AG10803 (cell line): ENCODE results near the gene BCL11B.

Experiments
- DNase-seq: peaks from one replicate; pipeline ENCODE4 v3.0.0; 2010; ENCODE audit warnings: low read depth
- H3K4me3 ChIP-seq: 2 replicates; pipeline ENCODE4 v1.5.1; 2011; ENCODE audit warnings: mild to moderate bottlenecking, low read length, control low read depth
- TF ChIP-seq, protein P1 (sequence below): conservative IDR thresholded peaks from 2 replicates; pipeline ENCODE4 v1.5.1; 2011; ENCODE audit warnings: mild to moderate bottlenecking, low read length, control low read depth, inconsistent platforms

Gene BCL11B

DNA sequence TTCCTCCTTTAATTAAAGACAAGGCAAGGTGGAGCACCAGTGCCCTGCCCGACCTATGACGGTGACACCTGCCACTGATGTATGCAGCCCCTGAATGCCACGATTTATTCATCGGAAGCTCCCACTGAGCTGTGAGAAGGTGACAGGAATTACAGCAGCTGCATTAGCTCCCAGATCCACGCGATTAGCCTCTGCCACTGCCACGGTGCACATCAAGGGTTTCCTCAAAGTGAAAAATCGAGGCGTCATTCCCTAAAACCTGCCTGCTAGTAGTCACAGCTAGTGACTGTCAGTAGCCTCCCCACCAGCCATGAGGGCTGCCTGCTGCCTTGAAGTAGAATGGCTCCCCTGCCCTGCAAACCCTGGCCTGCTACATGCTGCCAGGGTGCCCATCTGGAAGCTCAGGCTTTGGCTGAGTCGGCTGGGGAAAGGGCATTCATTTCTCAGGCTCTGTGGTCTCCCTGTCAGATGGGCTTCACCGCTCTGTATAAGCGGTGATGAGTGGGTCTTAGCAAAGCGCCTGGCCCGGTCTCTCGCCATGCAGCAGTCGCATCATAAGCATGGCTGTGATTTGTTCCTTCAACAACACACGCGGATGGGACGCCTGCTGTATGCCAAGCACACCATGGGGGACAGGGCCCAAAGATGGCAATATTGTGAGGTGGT is 8.2 kb upstream of the BCL11B start:
- TF ChIP-seq, protein P1, sequence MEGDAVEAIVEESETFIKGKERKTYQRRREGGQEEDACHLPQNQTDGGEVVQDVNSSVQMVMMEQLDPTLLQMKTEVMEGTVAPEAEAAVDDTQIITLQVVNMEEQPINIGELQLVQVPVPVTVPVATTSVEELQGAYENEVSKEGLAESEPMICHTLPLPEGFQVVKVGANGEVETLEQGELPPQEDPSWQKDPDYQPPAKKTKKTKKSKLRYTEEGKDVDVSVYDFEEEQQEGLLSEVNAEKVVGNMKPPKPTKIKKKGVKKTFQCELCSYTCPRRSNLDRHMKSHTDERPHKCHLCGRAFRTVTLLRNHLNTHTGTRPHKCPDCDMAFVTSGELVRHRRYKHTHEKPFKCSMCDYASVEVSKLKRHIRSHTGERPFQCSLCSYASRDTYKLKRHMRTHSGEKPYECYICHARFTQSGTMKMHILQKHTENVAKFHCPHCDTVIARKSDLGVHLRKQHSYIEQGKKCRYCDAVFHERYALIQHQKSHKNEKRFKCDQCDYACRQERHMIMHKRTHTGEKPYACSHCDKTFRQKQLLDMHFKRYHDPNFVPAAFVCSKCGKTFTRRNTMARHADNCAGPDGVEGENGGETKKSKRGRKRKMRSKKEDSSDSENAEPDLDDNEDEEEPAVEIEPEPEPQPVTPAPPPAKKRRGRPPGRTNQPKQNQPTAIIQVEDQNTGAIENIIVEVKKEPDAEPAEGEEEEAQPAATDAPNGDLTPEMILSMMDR = no peak
- no peak for DNase-seq

DNA sequence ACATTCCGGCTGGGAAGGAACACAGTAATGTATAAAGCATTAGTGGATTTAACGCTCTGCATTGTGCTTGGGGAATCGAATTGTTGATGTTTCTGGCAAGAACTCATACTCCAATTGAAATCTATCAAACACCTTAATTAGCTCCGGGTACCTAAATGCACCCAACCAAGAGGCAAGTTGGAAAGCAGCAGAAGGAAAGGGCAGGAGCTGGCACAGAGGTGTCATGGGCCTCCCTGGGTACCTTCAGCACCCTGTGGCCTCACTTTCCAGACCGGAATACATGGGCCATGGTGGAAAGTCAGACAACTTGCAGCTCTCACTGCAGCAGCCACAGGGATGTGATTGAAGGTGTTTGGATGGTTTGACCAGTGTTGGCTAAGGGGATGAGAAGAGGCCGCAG is 6.8 kb upstream of the BCL11B start:
- no peak for DNase-seq
- H3K4me3 ChIP-seq = no peak overlapping the region
- TF ChIP-seq, protein P1 = no peak

More for the DNA sequence above, 8.2 kb upstream of the BCL11B start:
- H3K4me3 ChIP-seq = no peak overlapping the region

DNA sequence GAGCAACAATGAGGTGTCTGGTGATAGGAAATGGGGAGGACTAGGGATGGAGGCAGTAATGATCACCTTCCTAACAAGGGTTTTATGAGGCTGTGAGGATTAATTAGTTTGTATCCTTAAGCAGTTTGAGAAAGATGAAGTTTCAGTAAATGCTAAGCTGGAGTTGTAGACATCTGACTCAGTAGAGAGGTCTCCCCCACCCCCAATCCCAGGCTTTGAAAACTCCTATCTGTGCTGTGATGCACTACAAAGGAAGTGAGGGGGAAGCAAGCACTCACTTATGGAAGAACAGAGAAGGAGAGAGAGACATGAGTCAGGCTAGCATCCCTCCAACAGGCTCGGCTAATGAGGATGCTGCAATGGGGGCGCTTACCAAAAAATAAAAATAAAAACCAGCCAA is 5.5 kb upstream of the BCL11B start:
- TF ChIP-seq, protein P1 = no peak
- no peak overlapping the region for H3K4me3 ChIP-seq
- no peak for DNase-seq

DNA sequence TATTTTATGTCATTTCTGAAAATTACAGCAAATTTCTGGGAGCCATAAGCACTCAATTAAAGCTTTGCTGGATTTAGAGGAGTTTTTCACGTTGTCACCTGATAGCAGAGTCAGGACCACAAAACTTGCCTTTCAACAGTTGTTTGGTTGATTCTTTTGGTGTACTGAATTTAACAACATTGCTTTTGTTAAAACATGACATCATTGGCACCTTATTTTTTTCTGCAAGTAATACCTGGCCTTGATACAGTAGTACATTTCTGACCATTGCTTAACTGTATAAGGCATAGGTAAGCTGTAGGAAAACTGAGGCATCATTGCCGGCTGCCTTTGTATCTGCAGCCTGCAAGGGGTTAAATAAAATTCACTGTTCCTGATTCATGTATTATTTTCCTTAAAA is 4.5 kb upstream of the BCL11B start:
- H3K4me3 ChIP-seq = no peak overlapping the region
- TF ChIP-seq, protein P1 = no peak
- DNase-seq = no peak

DNA sequence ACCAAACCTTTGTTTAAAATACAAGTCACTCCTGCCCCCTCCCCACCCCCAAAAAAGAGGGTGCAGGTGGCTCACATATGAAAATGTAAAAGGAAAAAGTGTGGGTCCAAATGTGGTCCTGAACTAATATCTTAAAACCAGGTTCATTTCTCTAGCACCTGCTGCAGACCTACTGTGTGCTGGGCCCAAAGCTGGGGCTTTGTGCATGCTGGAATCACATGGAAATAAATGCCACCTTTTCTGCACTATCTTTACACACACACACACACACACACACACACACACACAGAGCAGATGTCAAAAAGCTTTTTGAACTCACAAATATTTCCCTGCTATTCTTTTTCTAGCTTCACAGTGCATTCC is 3.2 kb upstream of the BCL11B start:
- TF ChIP-seq, protein P1 = no peak
- no peak for DNase-seq
- H3K4me3 ChIP-seq = no peak overlapping the region

DNA sequence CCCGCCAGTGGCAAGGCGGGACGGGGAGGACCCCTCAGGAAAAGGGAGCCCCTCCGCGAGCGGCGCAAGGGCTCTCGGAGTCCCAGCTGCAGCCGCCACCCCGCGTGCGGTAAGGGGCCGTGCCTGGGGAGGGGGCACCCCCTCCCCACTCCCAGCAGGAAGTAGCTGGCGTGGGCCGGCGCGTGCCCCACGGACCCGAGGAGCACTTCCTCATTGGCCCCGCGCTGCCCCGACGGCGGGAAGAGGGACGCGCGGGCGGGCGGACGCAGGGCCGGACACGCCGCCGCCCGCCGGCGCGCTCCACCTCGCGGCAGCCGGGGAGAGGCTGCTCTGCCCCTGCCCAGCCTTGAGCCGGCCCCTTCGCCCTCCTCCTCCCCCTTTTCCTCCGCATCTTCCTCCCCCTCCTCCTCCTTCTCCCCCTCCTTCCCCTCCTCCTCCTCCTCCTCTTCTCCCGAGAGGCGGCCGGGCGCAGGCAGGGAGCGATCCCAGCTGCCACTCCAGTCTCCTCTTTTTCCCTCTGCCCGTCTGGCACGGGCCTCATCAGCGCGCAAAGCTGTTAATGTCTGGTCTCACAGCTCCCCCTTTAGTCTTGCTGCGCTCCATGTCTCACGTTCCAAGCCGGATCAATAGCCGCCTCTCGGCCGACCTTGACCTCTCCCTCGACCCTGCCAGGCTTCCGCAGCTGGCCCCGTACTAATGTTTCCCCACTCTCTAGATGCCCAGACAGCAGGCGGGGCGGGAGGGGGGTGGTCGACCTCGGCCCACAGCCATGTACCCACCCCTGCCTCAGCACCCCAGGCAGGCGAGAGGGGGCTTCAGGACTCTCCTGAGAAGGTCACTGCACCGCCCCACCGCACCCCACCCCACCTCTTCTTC is 2.6 kb upstream of the BCL11B start:
- TF ChIP-seq, protein P1 = peak; percentile 54
- H3K4me3 ChIP-seq = peak overlapping the region; percentile 56
- DNase-seq = peak; percentile 89
